EL (cell line): Measurements from ENCODE around the gene GOLT1A.
A peak's percentile ranks its signal among the peaks of the same experiment; 100 is the strongest.
"Not testable (repeated sequence)": the region's sequence is repeated elsewhere in the genome, so short reads cannot be mapped to it uniquely, and the experiment has no call there.

ENCODE experiments used
- DNase-seq: peaks from one replicate; pipeline ENCODE4 v3.0.0-alpha.2; 2016

Gene GOLT1A

GRCh38 chr1:204248954-204249353, 35.2 kb upstream of the GOLT1A start:
- no peak for DNase-seq

DNA sequence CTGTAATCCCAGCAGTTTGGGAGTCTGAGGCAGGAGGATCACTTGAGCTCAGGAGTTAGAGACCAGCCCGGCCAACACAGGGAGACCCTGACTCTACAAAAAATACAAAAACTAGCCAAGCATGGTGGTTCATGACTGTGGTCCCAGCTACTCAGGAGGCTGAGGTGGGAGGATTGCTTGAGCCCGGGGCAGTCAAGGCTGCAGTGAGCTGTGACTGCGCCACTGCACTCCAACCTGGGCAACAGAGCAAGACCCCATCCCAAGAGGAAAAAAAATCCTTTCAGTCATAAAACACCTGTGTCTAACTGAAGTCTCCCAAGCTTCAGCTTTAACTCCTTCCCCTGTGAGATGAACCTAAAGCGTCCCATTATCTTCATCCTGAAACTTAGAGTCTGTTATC, 33.1 kb upstream of the GOLT1A start:
- DNase-seq, result no peak

DNA sequence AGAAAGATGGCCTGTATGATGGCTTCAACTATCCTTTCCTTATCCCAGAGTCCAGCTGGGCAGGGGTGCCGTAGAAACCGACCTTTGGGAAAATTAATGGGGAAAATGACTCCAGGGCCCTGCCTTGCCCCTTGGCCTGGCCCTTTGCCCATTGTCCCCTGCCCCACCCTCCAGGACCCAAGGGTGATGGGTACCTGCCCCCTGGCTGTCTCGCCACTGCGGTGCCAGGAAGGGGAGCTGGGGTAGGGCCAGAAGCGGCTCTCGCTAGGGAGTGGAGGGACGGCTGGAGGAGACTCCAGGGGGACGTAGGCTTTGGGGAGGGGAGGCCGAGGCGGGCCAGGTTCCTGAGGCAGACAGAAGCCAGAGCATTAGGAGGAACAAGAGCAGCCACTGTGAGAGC, 29.1 kb upstream of the GOLT1A start:
- no peak for DNase-seq

GRCh38 chr1:204241914-204242313, 28.1 kb upstream of the GOLT1A start:
- no peak for DNase-seq

DNA sequence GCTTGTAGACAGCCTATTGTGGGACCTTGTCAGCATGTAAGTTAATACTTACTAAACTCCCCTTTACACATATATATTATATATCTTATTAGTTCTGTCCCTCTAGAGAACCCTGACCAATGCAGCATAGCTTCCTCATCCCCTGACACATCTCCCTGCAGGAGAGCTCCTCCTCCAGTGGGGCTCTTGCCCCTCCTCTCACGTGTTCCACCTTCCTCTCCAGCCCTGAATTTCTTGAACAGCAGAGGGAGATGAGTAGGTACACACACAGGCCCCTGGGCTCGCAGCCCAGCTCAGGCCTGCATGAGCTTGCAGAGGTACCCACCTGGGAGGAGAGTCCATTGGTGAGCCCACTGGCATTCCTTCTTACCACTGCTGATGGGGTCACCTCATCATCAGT, 27.3 kb upstream of the GOLT1A start:
- DNase-seq, result no peak

GRCh38 chr1:204240233-204240632, 26.4 kb upstream of the GOLT1A start:
- DNase-seq, result no peak

DNA sequence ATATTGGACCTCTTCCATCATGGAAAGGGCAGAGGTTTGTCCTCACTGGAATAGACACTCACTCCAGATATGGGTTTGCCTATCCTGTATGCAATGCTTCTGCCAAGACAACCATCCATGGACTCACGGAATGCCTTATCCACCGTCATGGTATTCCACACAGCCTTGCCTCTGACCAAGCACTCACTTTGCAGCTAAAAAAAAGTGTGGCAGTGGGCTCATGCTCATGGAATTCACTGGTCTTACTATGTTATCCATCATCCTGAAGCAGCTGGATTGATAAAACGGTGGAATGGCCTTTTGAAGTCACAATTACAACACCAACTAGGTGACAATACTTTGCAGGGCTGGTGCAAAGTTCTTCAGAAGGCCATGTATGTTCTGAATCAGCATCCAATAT, 25.6 kb upstream of the GOLT1A start:
- not testable (repeated sequence) for DNase-seq

DNA sequence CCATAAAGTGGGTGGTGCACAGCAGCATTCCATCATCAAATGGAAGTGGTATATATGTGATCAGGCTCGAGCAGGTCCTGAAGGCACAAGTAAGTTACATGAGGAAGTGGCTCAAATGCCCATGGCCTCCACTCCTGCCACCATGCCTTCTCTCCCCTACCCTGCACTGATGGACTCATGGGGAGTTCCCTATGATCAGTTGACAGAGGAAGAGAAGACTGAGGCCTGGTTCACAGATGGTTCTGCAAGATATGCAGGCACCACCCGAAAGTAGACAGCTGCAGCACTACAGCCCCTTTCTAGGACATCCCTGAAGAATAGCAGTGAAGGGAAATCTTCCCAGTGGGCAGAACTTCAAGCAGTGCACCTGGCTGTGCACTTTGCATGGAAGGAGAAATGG, 24.7 kb upstream of the GOLT1A start:
- DNase-seq, result not testable (repeated sequence)

GRCh38 chr1:204237515-204237914, 23.7 kb upstream of the GOLT1A start:
- not testable (repeated sequence) for DNase-seq

DNA sequence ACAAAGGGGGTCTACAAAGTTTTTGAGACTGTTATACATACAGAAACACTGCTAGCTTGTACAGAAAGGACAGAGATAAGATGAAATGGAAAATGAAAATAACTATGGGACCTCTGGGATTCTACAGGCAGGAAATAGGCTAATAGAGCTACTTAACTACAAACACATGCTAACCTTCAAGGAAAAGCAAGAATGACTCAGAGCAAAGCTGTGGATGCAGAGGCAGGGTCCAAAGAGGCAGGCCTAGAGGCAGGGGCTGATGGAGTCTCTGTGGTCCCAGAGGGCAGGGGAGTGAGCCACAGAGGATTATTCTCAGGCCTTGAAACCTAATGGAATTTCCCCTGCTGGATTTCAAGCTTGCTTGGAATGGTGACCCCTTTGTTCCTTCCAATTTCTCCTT, 18.7 kb upstream of the GOLT1A start:
- peak; percentile 48 for DNase-seq

DNA sequence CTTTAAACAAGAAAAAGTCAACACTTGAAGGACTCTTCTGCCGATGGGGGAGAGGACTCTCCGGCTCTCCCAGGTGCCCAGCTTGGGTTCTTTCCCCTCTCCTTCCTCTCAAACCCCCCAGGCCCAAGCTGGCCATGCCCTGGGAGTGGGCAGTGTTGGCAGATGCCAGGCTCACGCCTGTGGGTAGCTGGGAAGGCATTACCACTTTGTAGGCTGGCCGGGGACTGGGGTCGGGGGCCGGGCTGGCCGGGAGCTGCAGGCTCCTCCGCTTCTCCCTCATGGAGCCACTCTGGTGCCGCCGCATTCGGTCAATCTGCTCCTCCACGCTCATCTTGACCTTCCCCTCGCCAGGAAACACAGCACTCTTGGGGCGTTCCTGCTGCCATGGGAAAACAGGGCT, 16.4 kb upstream of the GOLT1A start:
- no peak for DNase-seq

GRCh38 chr1:204228896-204229295, 15.1 kb upstream of the GOLT1A start:
- no peak for DNase-seq

DNA sequence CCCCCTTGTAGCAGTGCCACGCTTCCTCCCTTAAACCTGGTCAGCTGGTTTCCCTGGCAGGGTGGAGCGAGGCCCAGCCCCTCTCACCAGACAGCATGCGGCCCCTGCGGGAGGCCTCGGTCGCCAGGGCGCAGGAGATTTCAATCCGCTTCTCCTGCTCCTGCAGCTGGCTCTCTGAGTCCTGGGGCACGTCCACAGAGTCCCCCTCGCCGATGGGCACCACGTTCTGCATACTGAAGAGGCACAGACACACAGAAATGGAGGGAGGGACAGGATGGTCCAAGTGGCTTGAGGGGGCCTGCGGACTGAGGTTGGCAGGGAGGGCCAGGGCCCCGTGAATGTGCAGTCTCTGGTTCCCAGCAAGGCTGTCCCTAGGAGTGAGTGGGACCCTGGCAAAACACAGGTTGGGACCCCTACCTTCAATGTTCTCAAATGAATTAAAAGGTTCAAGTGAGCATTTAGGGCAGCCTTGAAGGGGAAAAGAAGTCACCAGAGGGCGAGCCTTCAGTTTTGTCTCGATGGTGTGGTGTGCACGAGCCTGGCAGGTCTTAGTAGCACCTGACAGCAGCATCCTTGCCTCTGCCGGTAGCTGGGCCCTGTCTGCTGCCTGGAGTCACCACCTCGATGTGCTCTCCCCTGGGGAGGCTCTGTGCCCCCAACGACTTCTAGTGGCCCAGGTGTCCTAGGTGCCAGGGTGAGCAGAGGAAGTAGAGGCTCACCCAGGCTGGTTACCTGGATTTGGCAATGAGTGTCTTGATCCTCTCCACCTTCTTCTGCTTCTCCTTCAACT, 14.4 kb upstream of the GOLT1A start:
- DNase-seq, result no peak

DNA sequence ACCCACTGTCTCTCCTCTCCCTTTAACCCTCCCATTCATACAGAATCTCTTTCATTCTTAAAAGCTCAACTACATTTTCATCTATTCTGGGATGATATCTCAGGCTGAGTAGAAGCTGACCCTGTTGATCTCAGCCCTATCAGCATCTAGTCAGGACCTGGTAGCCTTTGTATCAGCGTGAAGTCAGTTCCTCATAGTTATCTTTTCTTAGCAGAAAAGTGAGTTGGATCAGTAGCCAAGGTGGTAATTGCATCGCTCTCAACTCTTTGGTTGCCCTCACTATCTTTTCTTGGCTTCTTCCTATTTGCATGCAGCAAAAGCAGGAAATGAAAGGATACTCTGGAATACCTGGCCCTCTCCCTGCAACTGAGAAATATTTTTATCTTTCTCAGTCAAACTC, 13.6 kb upstream of the GOLT1A start:
- no peak for DNase-seq

DNA sequence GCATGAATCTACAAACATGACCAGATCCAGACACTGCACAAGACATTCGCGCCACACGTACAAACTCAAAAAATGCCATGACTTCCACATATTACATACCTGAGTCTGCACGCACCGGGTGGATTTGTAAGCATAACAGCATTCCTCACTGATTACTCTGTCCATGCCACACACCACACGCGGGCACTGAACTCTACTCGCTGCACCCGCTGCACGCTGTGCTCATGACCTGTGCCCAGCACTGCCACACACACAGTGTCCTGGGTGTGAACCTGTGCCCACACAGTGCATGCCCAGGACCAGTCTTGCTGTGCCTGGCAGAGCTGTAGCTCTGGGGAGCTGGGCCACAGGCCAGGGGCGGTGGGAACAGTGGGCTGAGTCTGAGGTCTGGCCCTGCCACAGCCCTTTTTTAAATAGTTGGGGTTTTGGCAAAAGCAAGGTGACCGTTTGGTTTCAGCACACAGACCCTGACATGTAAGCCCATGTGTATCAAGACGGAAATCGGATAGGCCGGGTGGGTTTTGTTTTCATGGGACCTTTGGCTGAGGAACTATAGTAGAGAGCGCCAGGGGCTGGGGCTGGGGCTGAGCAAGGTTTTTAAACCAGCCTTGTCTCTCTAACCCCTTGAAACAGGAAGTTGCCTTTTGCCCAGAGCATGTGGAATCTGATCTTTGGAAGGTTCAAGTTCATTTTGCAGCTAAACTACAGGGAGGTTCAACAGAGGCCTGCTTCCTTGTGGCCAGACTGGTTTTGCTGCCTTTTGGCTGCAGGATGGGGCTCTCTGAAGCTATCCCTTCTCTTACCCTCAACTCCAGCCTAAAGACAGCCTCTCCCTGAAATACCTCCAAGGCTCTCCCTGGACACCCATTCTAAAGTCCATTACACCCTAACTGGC, 12.3 kb upstream of the GOLT1A start:
- no peak for DNase-seq

DNA sequence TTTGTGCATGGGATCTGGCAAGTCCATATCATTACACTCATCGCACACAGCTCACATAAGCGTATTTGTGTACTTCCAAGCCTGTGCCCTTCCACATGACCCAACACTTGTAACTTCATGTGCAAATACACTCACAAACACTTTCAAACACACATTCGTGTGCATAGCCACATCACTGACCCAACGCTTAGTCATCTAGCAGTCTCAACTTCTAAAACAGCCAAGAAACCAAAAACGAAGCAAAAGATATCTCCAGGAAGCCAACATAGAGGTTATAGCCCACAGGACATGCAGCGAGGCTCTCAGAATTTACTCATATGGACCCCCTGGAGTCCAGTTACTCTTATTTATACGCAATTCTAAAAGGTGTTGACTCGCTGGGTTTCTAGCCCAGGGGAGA, 10.9 kb upstream of the GOLT1A start:
- no peak for DNase-seq

DNA sequence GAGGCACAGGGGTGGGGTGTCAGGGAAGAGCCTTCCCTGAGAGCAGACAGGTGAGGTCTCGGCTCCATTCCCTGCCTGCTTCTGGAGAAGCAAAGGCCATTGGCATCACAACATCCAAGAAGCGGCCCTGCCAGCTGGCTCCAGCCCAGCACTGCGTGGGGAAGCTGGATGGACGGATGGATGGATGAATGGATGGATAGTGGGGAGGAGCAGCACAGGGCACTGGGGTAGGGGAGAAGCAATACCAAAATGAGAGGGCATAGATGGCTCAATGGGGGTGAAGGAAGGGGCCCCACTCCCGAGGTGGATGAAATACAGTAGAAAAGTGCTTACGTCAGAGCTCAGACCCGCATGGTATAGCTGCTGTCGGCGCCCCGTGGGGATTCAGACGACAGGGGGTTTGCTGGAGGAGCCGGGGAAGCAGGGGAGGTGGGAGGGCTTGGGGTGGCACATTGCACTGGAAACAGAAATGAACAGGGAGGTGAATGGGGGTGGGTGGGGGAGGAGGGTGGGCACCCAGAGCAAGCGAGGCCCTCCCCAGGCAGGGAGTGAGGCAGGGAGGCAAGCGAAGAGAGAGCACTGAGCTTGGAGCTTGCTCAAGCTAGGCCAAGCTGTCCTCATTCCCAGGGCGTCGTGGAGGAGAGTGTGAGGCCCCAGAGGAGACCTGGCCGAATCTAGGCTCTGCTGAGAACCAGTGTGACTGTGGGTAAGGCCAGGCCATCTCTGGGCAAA, 9.5 kb upstream of the GOLT1A start:
- no peak for DNase-seq

GRCh38 chr1:204222764-204223055, 8.9 kb upstream of the GOLT1A start:
- DNase-seq, result no peak

- no peak for DNase-seq
Measured at GRCh38 chr1:204222006-204222763, 8.4 kb upstream of the GOLT1A start.

DNA sequence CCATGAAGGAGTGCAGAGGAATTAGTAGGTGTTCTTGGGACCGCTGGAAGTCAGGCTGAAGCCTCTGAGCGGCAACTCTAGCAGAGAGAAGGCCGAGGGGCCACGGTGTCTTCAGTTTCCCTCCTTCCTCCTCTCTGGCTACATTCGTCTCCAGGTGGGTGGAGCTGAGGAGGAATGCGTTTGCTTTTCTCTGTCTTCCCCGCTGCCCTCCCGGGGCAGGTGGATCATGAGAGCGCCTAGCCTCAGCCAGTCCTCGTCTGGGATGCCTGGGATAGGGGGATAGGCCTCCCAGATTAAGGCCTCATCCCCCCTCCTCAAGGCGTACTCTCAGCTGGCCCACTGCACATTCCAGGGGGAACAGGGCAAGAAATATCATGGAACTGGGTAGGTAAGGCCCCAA, 7.5 kb upstream of the GOLT1A start:
- no peak for DNase-seq

- DNase-seq, result no peak
Measured at GRCh38 chr1:204219971-204220616, 6.3 kb upstream of the GOLT1A start.

DNA sequence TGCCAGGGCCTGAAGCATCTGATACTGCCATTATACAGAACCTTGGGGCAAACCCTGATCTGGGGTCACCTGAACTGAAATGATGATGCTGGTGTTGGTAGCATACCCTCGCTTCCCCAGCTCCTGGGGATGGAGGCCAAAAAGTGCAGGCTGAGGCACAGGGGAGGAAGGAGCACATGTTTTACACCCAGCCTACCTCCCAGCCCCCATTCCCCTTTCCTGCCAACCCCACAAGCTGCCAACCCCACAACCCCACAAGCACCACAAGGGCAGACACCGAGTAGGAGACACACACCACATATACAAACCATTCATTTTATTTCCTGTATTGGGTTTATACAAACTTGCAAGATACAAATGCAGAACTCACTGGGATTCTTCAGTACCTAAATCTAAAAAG, 4.8 kb upstream of the GOLT1A start:
- DNase-seq, result no peak

GRCh38 chr1:204217648-204218000, 3.8 kb upstream of the GOLT1A start:
- DNase-seq, result no peak
